Measurements from ENCODE around the gene PRF1.

Gene PRF1

DNA sequence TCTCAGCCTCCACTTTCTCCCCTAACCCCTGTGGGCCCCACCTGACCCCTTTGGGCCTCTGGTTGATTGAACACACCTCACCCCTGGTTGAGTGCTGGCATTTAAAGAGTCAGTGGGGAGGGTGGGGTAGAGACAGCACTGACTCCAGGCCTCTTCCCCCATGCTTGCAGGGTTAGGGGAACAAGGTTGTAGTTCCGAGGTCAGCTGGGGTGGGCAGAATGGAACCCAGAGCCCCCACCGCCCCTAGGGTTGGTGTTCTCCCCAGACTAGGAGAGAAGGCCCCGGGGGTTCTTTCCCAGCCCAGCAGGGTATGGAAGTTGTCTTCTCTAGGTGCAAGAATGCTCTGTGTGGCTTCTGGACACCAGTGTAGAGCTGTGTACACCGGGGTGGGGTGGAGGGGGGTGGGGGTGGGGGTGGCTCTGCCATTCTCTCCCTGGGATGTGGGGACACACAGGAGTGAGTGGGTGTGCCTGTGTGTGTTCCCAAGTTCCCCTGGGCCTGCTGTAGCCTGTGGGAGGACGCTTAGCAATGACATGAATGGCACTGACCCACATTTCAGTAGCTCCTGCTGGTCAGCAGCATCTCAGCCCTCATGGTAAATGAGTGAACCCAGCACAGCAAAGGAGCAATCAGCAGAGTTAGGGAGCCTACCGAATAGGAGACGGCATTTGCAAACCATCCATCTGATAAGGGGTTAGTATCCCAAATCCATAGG is 33.6 kb downstream of the PRF1 start:
- TF ChIP-seq, protein P1, sequence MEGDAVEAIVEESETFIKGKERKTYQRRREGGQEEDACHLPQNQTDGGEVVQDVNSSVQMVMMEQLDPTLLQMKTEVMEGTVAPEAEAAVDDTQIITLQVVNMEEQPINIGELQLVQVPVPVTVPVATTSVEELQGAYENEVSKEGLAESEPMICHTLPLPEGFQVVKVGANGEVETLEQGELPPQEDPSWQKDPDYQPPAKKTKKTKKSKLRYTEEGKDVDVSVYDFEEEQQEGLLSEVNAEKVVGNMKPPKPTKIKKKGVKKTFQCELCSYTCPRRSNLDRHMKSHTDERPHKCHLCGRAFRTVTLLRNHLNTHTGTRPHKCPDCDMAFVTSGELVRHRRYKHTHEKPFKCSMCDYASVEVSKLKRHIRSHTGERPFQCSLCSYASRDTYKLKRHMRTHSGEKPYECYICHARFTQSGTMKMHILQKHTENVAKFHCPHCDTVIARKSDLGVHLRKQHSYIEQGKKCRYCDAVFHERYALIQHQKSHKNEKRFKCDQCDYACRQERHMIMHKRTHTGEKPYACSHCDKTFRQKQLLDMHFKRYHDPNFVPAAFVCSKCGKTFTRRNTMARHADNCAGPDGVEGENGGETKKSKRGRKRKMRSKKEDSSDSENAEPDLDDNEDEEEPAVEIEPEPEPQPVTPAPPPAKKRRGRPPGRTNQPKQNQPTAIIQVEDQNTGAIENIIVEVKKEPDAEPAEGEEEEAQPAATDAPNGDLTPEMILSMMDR (IDR thresholded peaks at IDR 0.05; ENCODE audit: extremely low read depth, missing control alignments), result no peak
- no peak for DNase-seq (ENCODE audit: low spot score)

DNA sequence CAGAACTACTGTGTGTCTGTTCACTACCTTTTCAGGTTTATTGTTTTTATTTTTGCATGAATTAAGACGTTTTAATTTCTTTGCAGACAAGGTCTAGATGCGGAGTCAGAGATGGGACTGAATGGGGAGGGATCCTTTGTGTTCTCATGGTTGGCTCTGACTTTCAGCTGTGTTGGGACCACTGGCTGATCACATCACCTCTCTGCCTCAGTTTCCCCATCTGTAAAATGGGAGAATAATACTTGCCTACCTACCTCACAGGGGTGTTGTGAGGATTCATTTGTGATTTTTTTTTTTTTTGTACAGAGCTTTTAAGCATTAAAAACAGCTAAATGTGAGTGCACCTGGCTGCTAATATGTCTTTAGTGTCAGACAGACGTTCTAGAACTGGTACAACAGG is 34.4 kb downstream of the PRF1 start:
- TF ChIP-seq, protein P1 (IDR thresholded peaks at IDR 0.05; ENCODE audit: extremely low read depth, missing control alignments), result no peak
- no peak for DNase-seq (ENCODE audit: low spot score)

DNA sequence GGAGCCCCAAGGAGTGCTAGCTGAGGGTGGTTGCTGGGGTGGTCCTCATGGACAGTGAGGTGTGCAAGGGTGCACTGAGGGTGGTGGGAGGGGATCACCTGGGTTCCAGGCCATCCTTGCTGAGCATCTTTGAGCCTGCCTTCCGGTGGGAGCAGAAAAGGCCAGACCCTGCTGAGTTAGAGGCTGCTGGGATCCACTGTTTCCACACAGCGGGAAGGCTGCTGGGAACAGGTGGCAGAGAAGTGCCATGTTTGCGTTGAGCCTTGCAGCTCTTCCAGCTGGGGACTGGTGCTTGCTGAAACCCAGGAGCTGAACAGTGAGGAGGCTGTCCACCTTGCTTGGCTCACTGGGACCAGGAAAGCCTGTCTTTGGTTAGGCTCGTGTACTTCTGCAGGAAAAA is 34.9 kb downstream of the PRF1 start:
- TF ChIP-seq, protein P1 (IDR thresholded peaks at IDR 0.05; ENCODE audit: extremely low read depth, missing control alignments), result no peak
- DNase-seq (ENCODE audit: low spot score), result no peak

DNA sequence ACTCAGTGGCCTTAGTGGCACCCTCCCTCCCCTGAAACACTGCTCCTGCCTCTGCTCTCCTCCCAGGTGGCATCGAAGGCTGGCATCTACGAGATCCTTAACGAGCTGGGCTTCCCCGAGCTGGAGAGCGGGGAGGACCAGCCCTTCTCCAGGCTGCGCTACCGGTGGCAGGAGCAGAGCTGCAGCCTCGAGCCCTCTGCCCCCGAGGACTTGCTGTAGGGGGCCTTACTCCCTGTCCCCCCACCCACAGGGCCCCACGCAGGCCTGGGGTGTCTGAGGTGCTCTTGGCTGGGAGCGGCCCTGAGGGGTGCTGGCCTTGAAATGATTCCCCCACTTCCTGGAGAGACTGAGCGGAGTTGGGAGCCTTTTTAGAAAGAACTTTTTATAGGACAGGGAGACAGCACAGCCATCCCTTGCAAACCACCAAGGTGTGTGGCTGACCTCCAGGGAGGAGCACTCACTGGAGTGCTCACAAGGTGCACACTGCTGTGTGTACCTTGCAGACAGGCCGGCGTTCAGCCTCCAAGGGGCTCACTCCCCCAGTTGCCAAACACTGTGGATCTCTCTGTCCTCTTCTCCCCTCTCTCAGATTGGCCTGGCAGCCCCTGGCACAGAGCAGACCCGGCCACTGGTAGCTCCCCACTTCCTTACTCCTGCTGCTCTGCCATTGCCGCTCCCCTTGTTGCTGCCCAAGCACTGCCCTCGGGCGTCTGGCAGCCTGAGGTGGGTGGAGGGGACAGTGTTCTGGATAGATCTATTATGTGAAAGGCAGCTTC is 35.8 kb downstream of the PRF1 start:
- no peak for DNase-seq (ENCODE audit: low spot score)

DNA sequence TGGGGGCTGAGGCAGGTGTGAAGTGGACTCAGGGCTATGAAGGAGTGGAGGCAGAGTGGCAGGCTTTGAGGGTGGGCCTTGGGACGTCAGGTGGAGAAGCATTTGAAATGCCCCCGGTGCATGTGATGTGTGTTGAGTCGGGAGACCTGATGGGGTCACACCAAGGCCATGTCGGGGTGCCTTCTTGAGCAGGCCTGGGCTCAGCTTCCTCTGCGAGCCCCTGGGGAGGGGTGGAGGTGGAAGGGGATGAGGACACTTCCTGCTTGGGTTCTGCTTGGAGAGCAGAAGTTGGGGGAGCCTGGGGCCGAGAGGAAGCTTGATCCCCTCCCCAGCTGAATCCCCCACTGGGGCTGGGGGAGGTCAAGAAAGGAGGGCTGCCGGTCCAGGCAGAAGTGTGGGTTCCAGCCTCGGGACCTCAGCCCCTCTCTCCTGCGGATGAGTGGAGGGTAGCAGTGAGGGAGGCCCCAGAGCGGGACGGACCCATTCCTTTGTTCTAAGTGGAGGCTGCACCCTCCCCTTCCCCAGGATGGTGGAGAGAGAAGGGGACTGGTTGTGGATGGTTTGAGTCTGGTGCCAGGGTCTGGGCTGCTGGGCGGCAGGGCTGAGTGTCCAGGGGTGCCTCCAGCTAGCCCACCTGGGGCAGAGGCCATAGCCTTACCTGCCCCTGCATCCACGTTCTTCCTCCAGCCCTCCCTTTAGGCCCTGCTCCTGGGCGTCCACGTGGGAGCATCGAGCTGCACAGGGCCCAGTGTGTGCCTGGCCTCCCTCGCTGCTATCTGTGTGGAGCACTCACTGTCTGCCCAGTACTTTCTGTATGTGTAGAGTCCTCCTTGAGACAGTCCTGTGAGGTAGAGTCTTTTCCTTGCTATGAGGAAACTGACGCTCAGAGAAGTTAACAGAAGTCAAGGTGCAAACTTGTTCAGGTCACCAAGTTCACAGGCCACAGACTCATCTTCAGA is 36.7 kb downstream of the PRF1 start:
- DNase-seq (ENCODE audit: low spot score), result no peak
- TF ChIP-seq, protein P1 (IDR thresholded peaks at IDR 0.05; ENCODE audit: extremely low read depth, missing control alignments), result no peak

More for the DNA sequence above, 35.8 kb downstream of the PRF1 start:
- TF ChIP-seq, protein P1 (IDR thresholded peaks at IDR 0.05; ENCODE audit: extremely low read depth, missing control alignments), result no peak

DNA sequence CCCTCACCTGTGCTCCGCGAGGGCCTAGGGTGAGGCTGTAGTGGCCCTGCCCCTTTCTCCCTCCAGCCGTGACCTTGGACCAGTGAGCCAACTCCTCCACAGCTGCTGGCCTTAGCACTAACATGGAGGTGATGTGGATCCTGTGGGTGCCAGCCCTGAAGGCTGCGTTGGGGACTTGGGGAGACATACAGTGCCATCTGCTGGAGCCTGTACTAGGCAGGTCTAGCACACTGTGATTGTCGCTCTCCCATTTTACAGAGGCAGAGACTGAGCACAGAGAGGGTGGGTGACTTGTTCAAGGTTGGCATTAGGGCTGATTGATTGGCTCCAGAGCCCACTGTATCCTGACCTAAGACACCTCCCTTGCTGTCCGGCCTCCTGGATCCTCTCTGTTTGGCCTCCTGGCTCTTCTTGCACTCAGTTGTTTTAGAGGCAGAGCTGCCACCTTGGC is 37.6 kb downstream of the PRF1 start:
- no peak for DNase-seq (ENCODE audit: low spot score)
- TF ChIP-seq, protein P1 (IDR thresholded peaks at IDR 0.05; ENCODE audit: extremely low read depth, missing control alignments), result no peak

Measured in GM20000 (cell line).